DOHH2 (cell line): ENCODE measurements around the gene CELF5.

Source experiments
- H3F3A ChIP-seq: fragments of 200-600 bp; sonication (generic), shearing (Covaris generic); 2 replicates; pipeline ENCODE4 v1.6.0; 2016; ENCODE audit warnings: antibody characterized with exemption, mild to moderate bottlenecking; ENCODE audit not compliant: control insufficient read depth, insufficient read depth
- H3K27ac ChIP-seq: fragments of 200-600 bp; sonication (generic); 2 replicates; pipeline ENCODE4 v1.5.1; 2014; ENCODE audit warnings: low read depth, mild to moderate bottlenecking, low read length, moderate library complexity
- H3K27me3 ChIP-seq: fragments of 200-600 bp; sonication (generic); 2 replicates; pipeline ENCODE4 v1.6.1; 2014; ENCODE audit warnings: mild to moderate bottlenecking, low read length, mixed read lengths; ENCODE audit not compliant: control insufficient read depth
- H3K36me3 ChIP-seq: fragments of 200-600 bp; sonication (generic); 2 replicates; pipeline ENCODE4 v1.6.1; 2014; ENCODE audit warnings: mild to moderate bottlenecking, low read length, moderate library complexity, mixed read lengths; ENCODE audit not compliant: control insufficient read depth
- H3K4me1 ChIP-seq: fragments of 200-600 bp; sonication (generic); 2 replicates; pipeline ENCODE4 v1.6.1; 2014; ENCODE audit warnings: mild to moderate bottlenecking, low read length, mixed read lengths; ENCODE audit not compliant: control insufficient read depth
- H3K4me2 ChIP-seq: fragments of 200-600 bp; sonication (generic); 2 replicates; pipeline ENCODE4 v1.6.0; 2014; ENCODE audit warnings: mild to moderate bottlenecking, low read length, moderate library complexity
- H3K4me3 ChIP-seq: fragments of 200-600 bp; sonication (generic); 2 replicates; pipeline ENCODE4 v1.5.1; 2014; ENCODE audit warnings: mild to moderate bottlenecking, low read length, mixed read lengths
- H3K79me2 ChIP-seq: fragments of 200-600 bp; sonication (generic); 2 replicates; pipeline ENCODE4 v1.6.1; 2014; ENCODE audit warnings: mild to moderate bottlenecking, low read length, mixed read lengths; ENCODE audit not compliant: control insufficient read depth
- H3K9me2 ChIP-seq: fragments of 200-600 bp; sonication (generic); replicated peaks from 2 replicates; pipeline ENCODE4 v1.6.1; 2014; ENCODE audit warnings: mild to moderate bottlenecking, low read length, mixed read lengths; ENCODE audit not compliant: control insufficient read depth
- H3K9me3 ChIP-seq: fragments of 200-600 bp; sonication (generic); 2 replicates; pipeline ENCODE4 v1.6.1; 2014; ENCODE audit warnings: antibody characterized with exemption, low read length, mixed read lengths; ENCODE audit not compliant: control insufficient read depth, insufficient read depth
- H4K20me1 ChIP-seq: fragments of 200-600 bp; sonication (generic); 2 replicates; pipeline ENCODE4 v1.6.0; 2014; ENCODE audit warnings: low read depth, mild to moderate bottlenecking, antibody characterized with exemption, low read length, moderate library complexity; ENCODE audit not compliant: control insufficient read depth, insufficient read depth
- CTCF ChIP-seq: fragments of 200-600 bp; sonication (generic); IDR thresholded peaks from one replicate; pipeline ENCODE4 v1.5.1; 2014; ENCODE audit warnings: antibody characterized with exemption, mild to moderate bottlenecking, low read depth, low read length; ENCODE audit not compliant: poor library complexity, severe bottlenecking
- EZH2phosphoT487 ChIP-seq: fragments of 200-600 bp; sonication (generic); IDR thresholded peaks from 2 replicates; pipeline ENCODE4 v1.6.1; 2017; ENCODE audit warnings: borderline replicate concordance, mild to moderate bottlenecking, antibody characterized with exemption, low read length, moderate library complexity, mixed read lengths

The CELF5 gene

GRCh38 chr19:3178377-3178972 is 46.0 kb upstream of the CELF5 start, which contains the start of gene S1PR4:
S1PR4 (plus strand) TSS chr19:3178769; CDS start chr19:3178793, 24 bp downstream.
- H3F3A ChIP-seq: peaks cover 11% of the 10 kb centered on the region
- peaks cover 34% of the 10 kb centered on the region for H3K79me2 ChIP-seq
- no peaks in the 10 kb centered on the region for H3K9me2 ChIP-seq
- peak within 1 kb of the TSS; percentile 97 for H3K27ac ChIP-seq
- no peaks in the 10 kb centered on the region for H3K27me3 ChIP-seq
- peak within 1 kb of the TSS; percentile 95 for H3K4me3 ChIP-seq
- H3K9me3 ChIP-seq: no peaks in the 10 kb centered on the region
- H3K4me2 ChIP-seq: peak within 1 kb of the TSS; percentile 99
- no peak for TF ChIP-seq CTCF
- TF ChIP-seq EZH2phosphoT487: no peak
- no peaks in the 10 kb centered on the region for H4K20me1 ChIP-seq
- peaks cover 11% of the 10 kb centered on the region for H3K36me3 ChIP-seq
- H3K4me1 ChIP-seq: peaks cover 64% of the 10 kb centered on the region

- TF ChIP-seq CTCF (no peak), EZH2phosphoT487 (no peak)
- H3K27me3 ChIP-seq: no peaks in the 10 kb centered on the region
- H3K27ac ChIP-seq: peak overlapping the region; percentile 97
- no peaks in the 10 kb centered on the region for H3K9me2 ChIP-seq
- H3K36me3 ChIP-seq: peaks cover 11% of the 10 kb centered on the region
- H3K79me2 ChIP-seq: peaks cover 34% of the 10 kb centered on the region
- peak overlapping the region; percentile 99 for H3K4me2 ChIP-seq
- peaks cover 11% of the 10 kb centered on the region for H3F3A ChIP-seq
- peak overlapping the region; percentile 95 for H3K4me3 ChIP-seq
- H3K9me3 ChIP-seq: no peaks in the 10 kb centered on the region
- no peaks in the 10 kb centered on the region for H4K20me1 ChIP-seq
- peaks cover 64% of the 10 kb centered on the region for H3K4me1 ChIP-seq
Measured at GRCh38 chr19:3178973-3179738, 45.3 kb upstream of the CELF5 start.

GRCh38 chr19:3179739-3180293 is 44.6 kb upstream of the CELF5 start:
- H3K4me3 ChIP-seq: peak overlapping the region; percentile 95
- H3K27ac ChIP-seq: peak overlapping the region; percentile 97
- no peaks in the 10 kb centered on the region for H4K20me1 ChIP-seq
- H3K27me3 ChIP-seq: no peaks in the 10 kb centered on the region
- peaks cover 11% of the 10 kb centered on the region for H3K36me3 ChIP-seq
- H3K79me2 ChIP-seq: peaks cover 34% of the 10 kb centered on the region
- no peaks in the 10 kb centered on the region for H3K9me3 ChIP-seq
- peak overlapping the region; percentile 99 for H3K4me2 ChIP-seq
- no peak for TF ChIP-seq CTCF
- TF ChIP-seq EZH2phosphoT487: no peak
- H3K4me1 ChIP-seq: peaks cover 71% of the 10 kb centered on the region
- peaks cover 11% of the 10 kb centered on the region for H3F3A ChIP-seq
- H3K9me2 ChIP-seq: no peaks in the 10 kb centered on the region
